ENCODE data around the gene PRICKLE2. TPM values are rescaled to one million over a fixed set of nuclear protein-coding genes. Genes with fewer than 3 reads are reported as not detected.

PRICKLE2 gene
- total and polyA plus RNA-seq, 2 experiments from 2014 or later = 1.1 to 12.5 TPM

GRCh38 chr3:64084640-64085039 is 140.6 kb downstream of the PRICKLE2 start:
- Mint-ChIP-seq H3K27me3 (ENCODE audit: insufficient read depth, low read depth, poor library complexity) (no peaks in the 10 kb centered on the region), H3K9me3 (no peaks in the 10 kb centered on the region), H3K36me3 (ENCODE audit: low read depth) (no peaks in the 10 kb centered on the region), H3K4me3 (no peak overlapping the region), H3K27ac (no peak overlapping the region), H3K4me1 (peaks cover 29% of the 10 kb centered on the region)
- Histone ChIP-seq H3K4me3 (no peak overlapping the region), H3K27ac (ENCODE audit: low read depth) (no peak overlapping the region), H3F3A (replicated peaks; ENCODE audit: low read depth) (no peaks in the 10 kb centered on the region), H3K79me2 (replicated peaks; ENCODE audit: insufficient read depth) (no peaks in the 10 kb centered on the region), H3K36me3 (ENCODE audit: insufficient read depth) (no peaks in the 10 kb centered on the region), H3K27me3 (ENCODE audit: insufficient read depth) (no peaks in the 10 kb centered on the region), H4K20me1 (replicated peaks; ENCODE audit: insufficient read depth) (no peaks in the 10 kb centered on the region), H3K4me2 (no peak overlapping the region), H3K4me1 (ENCODE audit: insufficient read depth) (peaks cover 26% of the 10 kb centered on the region), H3K9me2 (ENCODE audit: insufficient read depth) (peaks cover 10% of the 10 kb centered on the region; the same call in 1 of the 2 replicates), H2AFZ (no peak overlapping the region)
- DNase-seq (ENCODE audit: low spot score) = no peak
- no peak for ATAC-seq
- no peak for TF ChIP-seq EZH2 (IDR thresholded peaks at IDR 0.05; ENCODE audit: low read depth, unreplicated experiment)
- no peak for TF ChIP-seq NANOG (IDR thresholded peaks at IDR 0.05; ENCODE audit: borderline replicate concordance)
- TF ChIP-seq POLR2AphosphoS5 (IDR thresholded peaks at IDR 0.05; ENCODE audit: low read depth) = no peak
- TF ChIP-seq CREB1 (CRISPR knock-in tag; IDR thresholded peaks at IDR 0.05; ENCODE audit: low read depth) = no peak
- no peak for TF ChIP-seq ZNF331 (CRISPR knock-in tag; IDR thresholded peaks at IDR 0.05; ENCODE audit: low read depth)
- no peak for TF ChIP-seq STAT1 (IDR thresholded peaks at IDR 0.05; ENCODE audit: unreplicated experiment)
- no peak for TF ChIP-seq CTCF (conservative IDR thresholded peaks at IDR 0.05; ENCODE audit: low read depth in 2 of 2)
- TF ChIP-seq ETS1 (IDR thresholded peaks at IDR 0.05) = no peak
- TF ChIP-seq, protein P1, sequence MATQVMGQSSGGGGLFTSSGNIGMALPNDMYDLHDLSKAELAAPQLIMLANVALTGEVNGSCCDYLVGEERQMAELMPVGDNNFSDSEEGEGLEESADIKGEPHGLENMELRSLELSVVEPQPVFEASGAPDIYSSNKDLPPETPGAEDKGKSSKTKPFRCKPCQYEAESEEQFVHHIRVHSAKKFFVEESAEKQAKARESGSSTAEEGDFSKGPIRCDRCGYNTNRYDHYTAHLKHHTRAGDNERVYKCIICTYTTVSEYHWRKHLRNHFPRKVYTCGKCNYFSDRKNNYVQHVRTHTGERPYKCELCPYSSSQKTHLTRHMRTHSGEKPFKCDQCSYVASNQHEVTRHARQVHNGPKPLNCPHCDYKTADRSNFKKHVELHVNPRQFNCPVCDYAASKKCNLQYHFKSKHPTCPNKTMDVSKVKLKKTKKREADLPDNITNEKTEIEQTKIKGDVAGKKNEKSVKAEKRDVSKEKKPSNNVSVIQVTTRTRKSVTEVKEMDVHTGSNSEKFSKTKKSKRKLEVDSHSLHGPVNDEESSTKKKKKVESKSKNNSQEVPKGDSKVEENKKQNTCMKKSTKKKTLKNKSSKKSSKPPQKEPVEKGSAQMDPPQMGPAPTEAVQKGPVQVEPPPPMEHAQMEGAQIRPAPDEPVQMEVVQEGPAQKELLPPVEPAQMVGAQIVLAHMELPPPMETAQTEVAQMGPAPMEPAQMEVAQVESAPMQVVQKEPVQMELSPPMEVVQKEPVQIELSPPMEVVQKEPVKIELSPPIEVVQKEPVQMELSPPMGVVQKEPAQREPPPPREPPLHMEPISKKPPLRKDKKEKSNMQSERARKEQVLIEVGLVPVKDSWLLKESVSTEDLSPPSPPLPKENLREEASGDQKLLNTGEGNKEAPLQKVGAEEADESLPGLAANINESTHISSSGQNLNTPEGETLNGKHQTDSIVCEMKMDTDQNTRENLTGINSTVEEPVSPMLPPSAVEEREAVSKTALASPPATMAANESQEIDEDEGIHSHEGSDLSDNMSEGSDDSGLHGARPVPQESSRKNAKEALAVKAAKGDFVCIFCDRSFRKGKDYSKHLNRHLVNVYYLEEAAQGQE (IDR thresholded peaks at IDR 0.05; ENCODE audit: unreplicated experiment) = no peak
- TF ChIP-seq ZNF114 (CRISPR knock-in tag; IDR thresholded peaks at IDR 0.05) = no peak

Measured in GM23338 (cell line).